Neuronal stem cell (in vitro differentiated cells): ENCODE results near the gene HNRNPH1.
"Not testable (repeated sequence)": the region's sequence is repeated elsewhere in the genome, so short reads cannot be mapped to it uniquely, and the experiment has no call there.

ENCODE experiments used
- DNase-seq: peaks from one replicate; pipeline ENCODE4 v3.0.0-alpha.2; 2013; ENCODE audit warnings: low spot score
- H2AFZ ChIP-seq: one replicate; pipeline ENCODE4 v1.6.1; 2013; ENCODE audit warnings: mild to moderate bottlenecking, low read length, inconsistent platforms
- H2AK5ac ChIP-seq: 2 replicates; pipeline ENCODE4 v1.6.1; 2013; ENCODE audit warnings: low read depth, mild to moderate bottlenecking, inconsistent platforms, low read length, moderate library complexity, mixed read lengths
- H2BK120ac ChIP-seq: 2 replicates; pipeline ENCODE4 v1.6.1; 2013; ENCODE audit warnings: low read depth, mild to moderate bottlenecking, inconsistent platforms, low read length, moderate library complexity, mixed read lengths
- H2BK12ac ChIP-seq: one replicate; pipeline ENCODE4 v1.6.1; 2013; ENCODE audit warnings: low read length, inconsistent platforms
- H2BK15ac ChIP-seq: 2 replicates; pipeline ENCODE4 v1.6.1; 2013; ENCODE audit warnings: mild to moderate bottlenecking, low read length, inconsistent platforms, mixed read lengths
- H2BK5ac ChIP-seq: one replicate; pipeline ENCODE4 v1.6.1; 2013; ENCODE audit warnings: inconsistent platforms, mild to moderate bottlenecking, low read length, moderate library complexity
- H3K14ac ChIP-seq: one replicate; pipeline ENCODE4 v1.6.1; 2013; ENCODE audit warnings: low read length, inconsistent platforms
- H3K18ac ChIP-seq: 2 replicates; pipeline ENCODE4 v1.6.1; 2013; ENCODE audit warnings: low read length, inconsistent platforms
- H3K23ac ChIP-seq: 2 replicates; pipeline ENCODE4 v1.6.1; 2013; ENCODE audit warnings: low read depth, mild to moderate bottlenecking, mixed read lengths, low read length, inconsistent platforms; ENCODE audit not compliant: poor library complexity
- H3K27ac ChIP-seq: replicated peaks from 3 replicates; pipeline ENCODE4 v1.5.1; 2013; ENCODE audit warnings: low read length, inconsistent platforms
- H3K27me3 ChIP-seq, 3 experiments: 2 replicates each; pipeline ENCODE4 v1.6.1; 2013; ENCODE audit warnings: low read length in 3 of 3, mild to moderate bottlenecking in 2 of 3, inconsistent platforms in 1 of 3, low read depth in 1 of 3, mixed read lengths in 1 of 3, moderate library complexity in 1 of 3; ENCODE audit not compliant: control insufficient read depth in 3 of 3, insufficient read depth in 3 of 3
- H3K36me3 ChIP-seq, 2 donors: replicated peaks in 1 of 2; 2 replicates each; pipeline ENCODE4 v1.6.1; 2013; ENCODE audit warnings: low read length in 2 of 2; ENCODE audit not compliant: control insufficient read depth in 2 of 2, insufficient read depth in 2 of 2
- H3K4ac ChIP-seq: 2 replicates; pipeline ENCODE4 v1.6.1; 2013; ENCODE audit warnings: inconsistent platforms, mild to moderate bottlenecking, low read length, moderate library complexity
- H3K4me1 ChIP-seq, 2 donors: 1 replicate in 1 of 2; 2 replicates in 1 of 2; pipeline ENCODE4 v1.6.1; 2013; ENCODE audit warnings: low read length in 2 of 2, low read depth in 1 of 2; ENCODE audit not compliant: control insufficient read depth in 2 of 2, insufficient read depth in 1 of 2
- H3K4me2 ChIP-seq: one replicate; pipeline ENCODE4 v1.6.1; 2013; ENCODE audit warnings: mild to moderate bottlenecking, low read length, inconsistent platforms; ENCODE audit not compliant: insufficient read depth, poor library complexity, severe bottlenecking
- H3K4me3 ChIP-seq, 2 donors: 2 replicates each; pipeline ENCODE4 v1.5.1; 2013; ENCODE audit warnings: low read length in 2 of 2, mild to moderate bottlenecking in 2 of 2, inconsistent platforms in 1 of 2, moderate library complexity in 1 of 2
- H3K79me1 ChIP-seq: one replicate; pipeline ENCODE4 v1.6.1; 2013; ENCODE audit warnings: low read depth, mild to moderate bottlenecking, inconsistent platforms, low read length, moderate library complexity
- H3K9ac ChIP-seq: one replicate; pipeline ENCODE4 v1.6.1; 2013; ENCODE audit warnings: mild to moderate bottlenecking, low read depth, low read length, inconsistent platforms; ENCODE audit not compliant: poor library complexity
- H3K9me3 ChIP-seq, 2 donors: replicated peaks in 1 of 2; 2 replicates each; pipeline versions ENCODE3 to v1.6.1; 2013; ENCODE audit warnings: low read length in 2 of 2, mild to moderate bottlenecking in 2 of 2, inconsistent platforms in 1 of 2, low read depth in 1 of 2, mixed read lengths in 1 of 2, moderate library complexity in 1 of 2; ENCODE audit not compliant: control insufficient read depth in 2 of 2, insufficient read depth in 1 of 2
- H4K8ac ChIP-seq: one replicate; pipeline ENCODE4 v1.6.1; 2013; ENCODE audit warnings: low read depth, mild to moderate bottlenecking, inconsistent platforms, low read length, moderate library complexity
- H4K91ac ChIP-seq: one replicate; pipeline ENCODE4 v1.6.1; 2013; ENCODE audit warnings: low read length, low read depth, mild to moderate bottlenecking, inconsistent platforms; ENCODE audit not compliant: poor library complexity
- WGBS, 2 donors: extraction: QIAGEN DNeasy Blood & Tissue Kit; methylation state at CpG; one replicate each; pipeline ENCODE4 v1.1.7; 2013; ENCODE audit warnings: missing lambda C conversion rate in 2 of 2, mixed read lengths in 1 of 2; ENCODE audit not compliant: insufficient read length in 2 of 2, insufficient replicate concordance in 1 of 2; ENCODE audit errors: extremely low coverage in 2 of 2; 5-methylcytosine and 5-hydroxymethylcytosine counted together

The HNRNPH1 gene

DNA sequence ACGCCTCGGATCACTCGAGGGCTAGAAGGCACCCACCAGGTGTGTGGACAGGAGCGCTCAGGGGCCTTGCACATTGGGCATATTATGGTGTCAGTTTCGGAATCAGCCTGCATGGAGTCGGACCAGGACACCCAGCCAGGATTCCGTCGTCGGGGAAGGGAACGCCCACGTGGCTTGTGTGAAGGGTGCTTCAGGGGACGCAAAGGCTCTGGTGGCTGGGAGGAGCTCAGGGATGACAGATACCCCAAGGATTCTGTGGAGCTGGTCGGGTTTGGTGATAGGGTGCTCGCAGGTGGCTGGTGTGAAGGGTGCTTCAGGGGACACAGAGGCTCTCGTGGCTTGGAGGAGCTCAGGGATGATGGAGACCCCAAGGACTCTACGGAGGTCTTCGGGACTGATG lies 19.2 kb upstream of the HNRNPH1 start:
- not testable (repeated sequence) for H3K79me1 ChIP-seq, H3K4me3 ChIP-seq, H3K9ac ChIP-seq, H2AK5ac ChIP-seq, H3K14ac ChIP-seq, H3K18ac ChIP-seq, H3K27me3 ChIP-seq, H3K36me3 ChIP-seq, H3K9me3 ChIP-seq, H3K27ac ChIP-seq, H2BK15ac ChIP-seq, H2AFZ ChIP-seq, H4K8ac ChIP-seq, H2BK120ac ChIP-seq, H2BK12ac ChIP-seq, H3K4me1 ChIP-seq, H3K4me2 ChIP-seq, H4K91ac ChIP-seq, H3K23ac ChIP-seq, DNase-seq, H3K4ac ChIP-seq, H2BK5ac ChIP-seq
- WGBS, 2 donors: no CpG with 5 or more reads among the region's 17 CpGs

DNA sequence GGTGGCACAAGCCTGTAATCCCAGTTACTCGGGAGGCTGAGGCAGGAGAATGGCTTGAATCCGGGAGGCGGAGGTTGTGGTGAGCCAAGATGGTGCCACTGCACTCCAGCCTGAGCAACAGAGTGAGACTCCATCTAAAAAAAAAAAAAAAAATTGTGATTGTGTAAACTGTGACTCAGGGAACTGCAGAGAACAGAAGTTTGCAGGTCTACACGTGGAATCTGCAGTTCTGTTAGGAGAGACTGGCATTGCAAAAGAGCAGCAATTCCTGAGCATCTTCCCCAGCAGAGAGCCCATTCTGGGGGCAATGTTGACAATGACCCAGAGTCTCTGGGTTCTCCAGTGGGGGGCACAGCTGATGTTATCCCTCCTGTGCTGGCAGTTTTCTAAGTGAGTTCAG lies 18.3 kb upstream of the HNRNPH1 start:
- H3K27ac ChIP-seq, H3K4ac ChIP-seq, H3K23ac ChIP-seq, H4K91ac ChIP-seq, H3K18ac ChIP-seq, DNase-seq, H2BK15ac ChIP-seq, H2BK5ac ChIP-seq, H3K9ac ChIP-seq, H3K14ac ChIP-seq, H2BK120ac ChIP-seq, H3K27me3 ChIP-seq, H3K79me1 ChIP-seq, H4K8ac ChIP-seq, H3K4me2 ChIP-seq, H2AK5ac ChIP-seq, H3K4me1 ChIP-seq, H2AFZ ChIP-seq, H2BK12ac ChIP-seq, H3K9me3 ChIP-seq, H3K4me3 ChIP-seq, H3K36me3 ChIP-seq: not testable (repeated sequence)
- no CpG with 5 or more reads among the region's 4 CpGs for WGBS, 2 donors

DNA sequence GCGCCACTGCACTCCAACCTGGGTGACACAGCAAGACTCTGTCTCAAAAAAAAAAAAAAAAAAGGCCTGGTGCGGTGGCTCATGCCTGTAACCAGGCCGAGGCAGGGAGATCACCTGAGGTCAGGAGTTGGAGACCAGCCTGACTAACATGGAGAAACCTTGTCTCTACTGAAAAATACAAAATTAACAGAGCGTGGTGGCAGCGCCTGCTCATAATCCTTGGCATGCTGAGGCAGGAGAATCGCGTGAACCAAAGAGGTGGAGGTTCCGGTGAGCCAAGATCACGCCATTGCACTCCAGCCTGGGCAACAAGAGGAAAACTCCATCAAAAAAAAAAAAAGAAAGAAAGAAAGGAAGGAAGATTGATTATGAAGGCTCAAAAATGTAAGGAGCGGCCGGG lies 15.8 kb upstream of the HNRNPH1 start:
- H3K4me3 ChIP-seq, DNase-seq, H4K8ac ChIP-seq, H3K4me1 ChIP-seq, H2BK12ac ChIP-seq, H3K9me3 ChIP-seq, H3K27ac ChIP-seq, H3K27me3 ChIP-seq, H2BK5ac ChIP-seq, H3K4me2 ChIP-seq, H2AFZ ChIP-seq, H3K9ac ChIP-seq, H3K14ac ChIP-seq, H3K4ac ChIP-seq, H2BK120ac ChIP-seq, H3K36me3 ChIP-seq, H2AK5ac ChIP-seq, H4K91ac ChIP-seq, H3K23ac ChIP-seq, H3K79me1 ChIP-seq, H2BK15ac ChIP-seq, H3K18ac ChIP-seq: not testable (repeated sequence)
- WGBS, 2 donors: no CpG with 5 or more reads among the region's 11 CpGs

DNA sequence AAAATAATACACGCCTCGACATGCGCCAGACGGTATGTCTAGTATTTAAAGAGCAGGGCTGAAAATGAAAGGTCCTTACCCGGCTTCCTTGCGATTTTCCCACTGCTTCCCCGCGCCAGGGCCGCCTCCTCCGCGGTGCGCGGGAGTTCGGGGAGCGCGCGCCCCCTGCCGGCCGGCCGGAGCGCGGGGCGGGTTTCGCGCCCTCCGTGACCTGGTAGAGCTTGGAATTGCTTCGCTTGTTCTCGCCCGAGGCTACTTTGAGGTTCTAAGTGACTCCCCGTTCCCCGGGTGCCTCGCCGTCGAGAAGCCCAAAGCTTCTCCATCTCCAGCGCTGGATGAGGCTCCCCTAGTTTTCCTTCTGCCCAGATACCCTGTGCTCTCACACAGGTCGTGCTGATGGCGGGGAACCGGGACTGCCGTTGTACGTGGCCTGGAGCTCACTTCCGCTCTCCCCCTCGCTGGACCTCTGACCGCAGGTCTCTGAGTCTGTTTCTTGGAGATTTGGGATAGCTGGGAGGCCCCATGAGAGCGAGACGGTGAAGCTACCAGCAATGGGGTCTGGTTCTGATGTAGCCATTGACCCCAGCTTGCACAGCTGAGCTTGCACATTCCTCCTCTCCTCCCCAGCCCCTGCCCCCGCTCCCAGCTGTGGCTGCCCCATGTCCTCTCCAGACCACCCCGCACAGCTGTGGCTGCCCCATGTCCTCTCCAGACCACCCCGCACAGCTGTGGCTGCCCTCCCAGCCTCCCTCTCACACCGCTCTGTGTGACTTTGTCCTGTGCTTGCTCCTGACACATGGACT lies 11.1 kb upstream of the HNRNPH1 start:
- Histone ChIP-seq H2AFZ (peak overlapping the region; percentile 64), H3K4me2 (peak overlapping the region; percentile 18)
- H4K91ac ChIP-seq, H3K36me3 ChIP-seq, H3K9me3 ChIP-seq, H3K27ac ChIP-seq, H2BK12ac ChIP-seq, H3K4me1 ChIP-seq, H3K79me1 ChIP-seq, H3K18ac ChIP-seq, H2BK5ac ChIP-seq, H2BK15ac ChIP-seq, H3K9ac ChIP-seq, H3K4ac ChIP-seq, H3K27me3 ChIP-seq, H2AK5ac ChIP-seq, H4K8ac ChIP-seq, DNase-seq, H2BK120ac ChIP-seq, H3K23ac ChIP-seq, H3K14ac ChIP-seq, H3K4me3 ChIP-seq: not testable (repeated sequence)
- no CpG with 5 or more reads among the region's 49 CpGs for WGBS, 2 donors
